Hepatocyte (in vitro differentiated cells): ENCODE results near the gene CRTAP.

Experiments used
- EZH2 ChIP-seq: fragments of 200-600 bp; sonication (generic); IDR thresholded peaks from 2 replicates; pipeline ENCODE4 v1.6.1; 2016; ENCODE audit warnings: antibody characterized with exemption, mild to moderate bottlenecking, borderline replicate concordance
- EZH2phosphoT487 ChIP-seq: fragments of 200-600 bp; sonication (generic); IDR thresholded peaks from one replicate; pipeline ENCODE4 v1.6.1; 2018; ENCODE audit warnings: antibody characterized with exemption, mild to moderate bottlenecking, low read depth, moderate library complexity; ENCODE audit not compliant: unreplicated experiment, severe bottlenecking
- TF ChIP-seq, protein P1 (sequence below): fragments of 200-600 bp; sonication (generic); IDR thresholded peaks from 2 replicates; pipeline ENCODE4 v1.5.1; 2016; ENCODE audit warnings: antibody characterized with exemption, mild to moderate bottlenecking; ENCODE audit not compliant: poor library complexity

DNA sequence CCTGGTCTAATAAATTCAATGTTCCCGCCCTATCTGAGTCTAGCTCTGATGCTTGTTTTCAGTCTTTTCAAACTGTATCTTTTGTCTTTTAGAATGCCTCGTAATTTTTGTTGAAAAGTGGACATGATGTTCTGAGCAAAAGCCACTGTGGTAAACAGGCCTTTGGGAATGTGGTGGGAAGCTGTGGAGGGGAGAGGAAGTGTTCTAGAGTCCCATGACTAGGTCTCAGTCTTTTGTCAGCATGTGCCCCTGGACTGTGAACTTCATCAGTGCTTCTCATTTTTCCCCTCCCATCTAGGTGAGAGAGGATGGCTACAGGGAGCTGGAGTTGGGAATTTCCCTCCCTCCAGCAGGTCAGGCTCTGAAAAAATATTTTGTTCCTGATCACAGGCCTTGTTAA, 71.0 kb downstream of the CRTAP start:
- TF ChIP-seq, protein P1, sequence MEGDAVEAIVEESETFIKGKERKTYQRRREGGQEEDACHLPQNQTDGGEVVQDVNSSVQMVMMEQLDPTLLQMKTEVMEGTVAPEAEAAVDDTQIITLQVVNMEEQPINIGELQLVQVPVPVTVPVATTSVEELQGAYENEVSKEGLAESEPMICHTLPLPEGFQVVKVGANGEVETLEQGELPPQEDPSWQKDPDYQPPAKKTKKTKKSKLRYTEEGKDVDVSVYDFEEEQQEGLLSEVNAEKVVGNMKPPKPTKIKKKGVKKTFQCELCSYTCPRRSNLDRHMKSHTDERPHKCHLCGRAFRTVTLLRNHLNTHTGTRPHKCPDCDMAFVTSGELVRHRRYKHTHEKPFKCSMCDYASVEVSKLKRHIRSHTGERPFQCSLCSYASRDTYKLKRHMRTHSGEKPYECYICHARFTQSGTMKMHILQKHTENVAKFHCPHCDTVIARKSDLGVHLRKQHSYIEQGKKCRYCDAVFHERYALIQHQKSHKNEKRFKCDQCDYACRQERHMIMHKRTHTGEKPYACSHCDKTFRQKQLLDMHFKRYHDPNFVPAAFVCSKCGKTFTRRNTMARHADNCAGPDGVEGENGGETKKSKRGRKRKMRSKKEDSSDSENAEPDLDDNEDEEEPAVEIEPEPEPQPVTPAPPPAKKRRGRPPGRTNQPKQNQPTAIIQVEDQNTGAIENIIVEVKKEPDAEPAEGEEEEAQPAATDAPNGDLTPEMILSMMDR = no peak
- no peak for TF ChIP-seq EZH2
- TF ChIP-seq EZH2phosphoT487 = no peak
